Heart right ventricle (tissue), 16 donors: ENCODE data around the gene IFT80. TPM values are rescaled to one million over a fixed set of nuclear protein-coding genes. Genes with fewer than 3 reads are reported as not detected.
A peak's percentile ranks its signal among the peaks of the same experiment; 100 is the strongest.

Experiments
- ATAC-seq, 8 donors: fragments of 200-7000 bp; cut with Tn5 transposase; one replicate each; pipeline ENCODE4 v1.9.1; 2020; ENCODE audit warnings: mild to moderate bottlenecking in 8 of 8, moderate library complexity in 8 of 8, moderate number of reproducible peaks in 1 of 8
- DNase-seq, 2 donors: peaks; one replicate each; pipeline ENCODE4 v3.0.0-alpha.2; 2020
- H3K27ac ChIP-seq, 10 donors: fragments of 200-600 bp; sonication (generic) in 2 of 10; one replicate each; pipeline versions ENCODE4 v1.5.0 to v1.8.0; 2020 to 2022; ENCODE audit warnings: mild to moderate bottlenecking in 3 of 10
- H3K27me3 ChIP-seq, 7 donors: fragments of 200-600 bp; one replicate each; pipeline ENCODE4 v1.8.0; 2021 to 2022; ENCODE audit warnings: mild to moderate bottlenecking in 2 of 7
- H3K36me3 ChIP-seq, 9 donors: fragments of 200-600 bp; sonication (generic) in 1 of 9; one replicate each; pipeline versions ENCODE4 v1.5.0 to v1.8.0; 2020 to 2022; ENCODE audit warnings: mild to moderate bottlenecking in 2 of 9
- H3K4me1 ChIP-seq, 9 donors: fragments of 200-600 bp; sonication (generic) in 1 of 9; one replicate each; pipeline versions ENCODE4 v1.5.0 to v1.8.0; 2020 to 2022; ENCODE audit warnings: mild to moderate bottlenecking in 4 of 9
- H3K4me3 ChIP-seq, 10 donors: fragments of 200-600 bp; sonication (generic) in 2 of 10; one replicate each; pipeline versions ENCODE4 v1.5.0 to v1.8.0; 2020 to 2022; ENCODE audit warnings: mild to moderate bottlenecking in 7 of 10, moderate library complexity in 2 of 10
- H3K9me3 ChIP-seq, 11 donors: fragments of 200-600 bp in 10 of 11; sonication (generic) in 2 of 11; one replicate each; pipeline versions ENCODE4 v1.5.0 to v1.8.0; 2013 to 2022; ENCODE audit warnings: mild to moderate bottlenecking in 2 of 11, control low read depth in 1 of 11, moderate library complexity in 1 of 11
- WGBS, 2 donors: extraction: QIAGEN DNeasy Blood & Tissue Kit; methylation state at CpG; one replicate each; pipeline ENCODE4 v1.1.7; 2013; ENCODE audit warnings: inconsistent platforms in 1 of 2; 5-methylcytosine and 5-hydroxymethylcytosine counted together
- intact Hi-C, 10 donors: fragments of 100-400 bp; cut with DNase I; formaldehyde crosslinking; loops; one replicate each; pipeline versions ENCODE4 v1.11.1 to v1.14.2; 2022
- polyA plus RNA-seq, 2 donors: library from polyadenylated mRNA; stranded (reverse); fragments of 200-250 nt; gene quantifications; one replicate each; pipeline ENCODE4 v1.2.3, GENCODE V29; 2013
- total RNA-seq, 10 donors: library from RNA; stranded (reverse); fragmentation: NEBNext Ultra II Directional in 3 of 10; extraction: Animal tissue kit (Norgen Biotek cat#: 25700) in 3 of 10; gene quantifications; one replicate each; pipeline versions ENCODE4 v1.2.1 to v1.2.4, GENCODE V29; 2021 to 2023
- TF ChIP-seq, protein P1 (sequence below), 9 donors: fragments of 200-600 bp; sonication (generic) in 2 of 9; IDR thresholded peaks; one replicate each; pipeline versions ENCODE4 v1.5.0 to v1.8.0; 2021 to 2022; ENCODE audit warnings: antibody characterized with exemption in 9 of 9, mild to moderate bottlenecking in 5 of 9, moderate library complexity in 1 of 9
- donor health status: Arrhythmogenic right ventricular cardiomyopathy.
- donor health status: ischemic (EF 13 %, LVEDD 7.1; RV severe dilation, severe dysfunction).
- donor health status: healthy with polysubstance abuse.
- donor health status: DM: no; HTN: yes; CAD: no.
- donor health status: DM: no; HTN: no; CAD: no.
- donor health status: ischemic (EF 25% LVEDD 6.9; RV normal size, moderate dysfunction).
- donor health status: ischemic (EF 25% LVEDD 5.7; RV mildly dilated, moderate dysfunction).
- donor health status: healthy.
- donor health status: DM: yes; HTN: yes; CAD: no.
- donor health status: Ischemic cardiomyopathy.
- donor health status: ischemic (EF 35%, LVEDD 5.7; RV mildly dilated, moderate dysfunction).
- donor health status: nonischemic (EF 11% LVEDD 7.7; RV severe dilation, severe dysfunction).
- donor health status: DM: yes; HTN: yes; CAD: no.
- donor health status: PGD.
- donor health status: ischemic (EF 29% LVEDD 5.4; RV normal size, mild dysfunction).
- donor health status: nonischemic (EF 23%, LVEDD 6.1; RV moderate dilation, normal function).

The IFT80 gene
- total and polyA plus RNA-seq, 12 donors, result 5.3 to 16.3 (median 14.2) TPM

GRCh38 chr3:160403796-160404470 is 4.9 kb upstream of the IFT80 start:
- peak overlapping the region in 3 of 10 donors; percentile 1 to 88 (median 77) for H3K4me3 ChIP-seq
- ATAC-seq (no peak), DNase-seq (no peak)
- H3K27ac ChIP-seq, result peak overlapping the region in 4 of 10 donors; percentile 7 to 91 (median 35)
- H3K27me3 ChIP-seq, result no peaks in the 10 kb centered on the region
- WGBS, 2 donors, result 35 to 46% methylated on average over 7 of the region's 7 CpGs
- TF ChIP-seq, protein P1, sequence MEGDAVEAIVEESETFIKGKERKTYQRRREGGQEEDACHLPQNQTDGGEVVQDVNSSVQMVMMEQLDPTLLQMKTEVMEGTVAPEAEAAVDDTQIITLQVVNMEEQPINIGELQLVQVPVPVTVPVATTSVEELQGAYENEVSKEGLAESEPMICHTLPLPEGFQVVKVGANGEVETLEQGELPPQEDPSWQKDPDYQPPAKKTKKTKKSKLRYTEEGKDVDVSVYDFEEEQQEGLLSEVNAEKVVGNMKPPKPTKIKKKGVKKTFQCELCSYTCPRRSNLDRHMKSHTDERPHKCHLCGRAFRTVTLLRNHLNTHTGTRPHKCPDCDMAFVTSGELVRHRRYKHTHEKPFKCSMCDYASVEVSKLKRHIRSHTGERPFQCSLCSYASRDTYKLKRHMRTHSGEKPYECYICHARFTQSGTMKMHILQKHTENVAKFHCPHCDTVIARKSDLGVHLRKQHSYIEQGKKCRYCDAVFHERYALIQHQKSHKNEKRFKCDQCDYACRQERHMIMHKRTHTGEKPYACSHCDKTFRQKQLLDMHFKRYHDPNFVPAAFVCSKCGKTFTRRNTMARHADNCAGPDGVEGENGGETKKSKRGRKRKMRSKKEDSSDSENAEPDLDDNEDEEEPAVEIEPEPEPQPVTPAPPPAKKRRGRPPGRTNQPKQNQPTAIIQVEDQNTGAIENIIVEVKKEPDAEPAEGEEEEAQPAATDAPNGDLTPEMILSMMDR (IDR thresholded peaks at IDR 0.05), result no peak
- H3K9me3 ChIP-seq, result no peaks in the 10 kb centered on the region
- peaks cover 0 to 46% (median 20%) of the 10 kb centered on the region in 9 donors for H3K4me1 ChIP-seq
- intact Hi-C loops, result no loop called here
- H3K36me3 ChIP-seq, result peaks cover 0 to 44% (median 0%) of the 10 kb centered on the region in 9 donors

- 35 to 56% methylated on average over 2 of the region's 2 CpGs for WGBS, 2 donors
- TF ChIP-seq, protein P1 (IDR thresholded peaks at IDR 0.05), result no peak
- no peaks in the 10 kb centered on the region for H3K9me3 ChIP-seq
- H3K27me3 ChIP-seq, result no peaks in the 10 kb centered on the region
- H3K4me3 ChIP-seq, result peak overlapping the region in 6 of 10 donors; percentile 72 to 88 (median 82)
- ATAC-seq, result no peak
- peaks cover 2 to 53% (median 26%) of the 10 kb centered on the region in 9 donors for H3K4me1 ChIP-seq
- H3K36me3 ChIP-seq, result peaks cover 0 to 38% (median 0%) of the 10 kb centered on the region in 9 donors
- DNase-seq, result no peak
- intact Hi-C loops, result no loop called here
- H3K27ac ChIP-seq, result peak overlapping the region in 4 of 10 donors; percentile 6 to 91 (median 32)
These were observed 4.1 kb upstream of the IFT80 start for GRCh38 chr3:160403028-160403545.

- intact Hi-C loops, result no loop called here
- peak overlapping the region in 5 of 10 donors; percentile 6 to 91 (median 24) for H3K27ac ChIP-seq
- peaks cover 0 to 31% (median 0%) of the 10 kb centered on the region in 9 donors for H3K36me3 ChIP-seq
- TF ChIP-seq, protein P1 (IDR thresholded peaks at IDR 0.05), result no peak
- peak overlapping the region in 8 of 10 donors; percentile 72 to 88 (median 81) for H3K4me3 ChIP-seq
- 23 to 39% methylated on average over 11 of the region's 11 CpGs for WGBS, 2 donors
- DNase-seq, result no peak
- H3K4me1 ChIP-seq, result peaks cover 2 to 55% (median 29%) of the 10 kb centered on the region in 9 donors
- H3K9me3 ChIP-seq, result no peaks in the 10 kb centered on the region
- H3K27me3 ChIP-seq, result no peaks in the 10 kb centered on the region
- ATAC-seq, result no peak
These were observed 3.4 kb upstream of the IFT80 start for GRCh38 chr3:160402221-160403027.
